Tibial nerve (tissue), 4 donors: Measurements from ENCODE around the gene TMEM138. TPM values are rescaled to one million over a fixed set of nuclear protein-coding genes. Genes with fewer than 3 reads are reported as not detected.

Experiments
- DNase-seq, 2 donors: peaks; one replicate each; pipeline ENCODE4 v3.0.0-alpha.2; 2019; ENCODE audit warnings: low spot score in 2 of 2
- H3K27ac ChIP-seq, 4 donors: fragments of 200-600 bp; sonication (generic) in 3 of 4; one replicate each; pipeline ENCODE4 v1.5.1; 2017 to 2019; ENCODE audit warnings: mild to moderate bottlenecking in 1 of 4
- H3K27me3 ChIP-seq, 2 donors: fragments of 200-600 bp; sonication (generic) in 1 of 2; one replicate each; pipeline versions ENCODE4 v1.5.1 to v1.6.0; 2017 to 2019
- H3K36me3 ChIP-seq, 3 donors: fragments of 200-600 bp; sonication (generic); one replicate each; pipeline ENCODE4 v1.5.1; 2018 to 2019
- H3K4me1 ChIP-seq, 4 donors: fragments of 200-600 bp; sonication (generic) in 3 of 4; one replicate each; pipeline ENCODE4 v1.5.1; 2017 to 2019
- H3K4me3 ChIP-seq, 4 donors: fragments of 200-600 bp; sonication (generic) in 3 of 4; one replicate each; pipeline ENCODE4 v1.5.1; 2017 to 2019; ENCODE audit warnings: mild to moderate bottlenecking in 1 of 4, moderate library complexity in 1 of 4
- H3K9me3 ChIP-seq, 4 donors: fragments of 200-600 bp; sonication (generic) in 3 of 4; one replicate each; pipeline ENCODE4 v1.5.1; 2017 to 2019
- EP300 ChIP-seq, 2 donors: sonication (generic); formaldehyde crosslinking; IDR thresholded peaks; one replicate each; pipeline ENCODE4 v1.6.1; 2017; ENCODE audit warnings: antibody characterized with exemption in 2 of 2, mild to moderate bottlenecking in 1 of 2
- POLR2A ChIP-seq, 2 donors: fragments of 450-650 bp; IDR thresholded peaks; one replicate each; pipeline ENCODE4 v1.6.1; 2017; ENCODE audit warnings: antibody characterized with exemption in 2 of 2, mild to moderate bottlenecking in 2 of 2, moderate library complexity in 2 of 2
- WGBS, 2 donors: methylation state at CpG; one replicate each; pipeline ENCODE4 v1.1.5; 2018; 5-methylcytosine and 5-hydroxymethylcytosine counted together
- total RNA-seq, 4 donors: library from RNA; depleted of rRNA; stranded (reverse); fragments of >200 nt; gene quantifications; one replicate each; pipeline ENCODE4 v1.1.0, GENCODE V29; 2016
- TF ChIP-seq, protein P1 (sequence below), 5 experiments: fragments of 200-600 bp in 3 of 5; fragments of 450-650 bp in 2 of 5; sonication (generic) in 3 of 5; IDR thresholded peaks; one replicate each; pipeline ENCODE4 v1.5.1; 2016 to 2019; ENCODE audit warnings: antibody characterized with exemption in 5 of 5, mild to moderate bottlenecking in 3 of 5, moderate library complexity in 2 of 5

The TMEM138 gene
- total RNA-seq, 4 donors from 2014 or later, result 20.5 to 31.4 (median 26.9) TPM

DNA sequence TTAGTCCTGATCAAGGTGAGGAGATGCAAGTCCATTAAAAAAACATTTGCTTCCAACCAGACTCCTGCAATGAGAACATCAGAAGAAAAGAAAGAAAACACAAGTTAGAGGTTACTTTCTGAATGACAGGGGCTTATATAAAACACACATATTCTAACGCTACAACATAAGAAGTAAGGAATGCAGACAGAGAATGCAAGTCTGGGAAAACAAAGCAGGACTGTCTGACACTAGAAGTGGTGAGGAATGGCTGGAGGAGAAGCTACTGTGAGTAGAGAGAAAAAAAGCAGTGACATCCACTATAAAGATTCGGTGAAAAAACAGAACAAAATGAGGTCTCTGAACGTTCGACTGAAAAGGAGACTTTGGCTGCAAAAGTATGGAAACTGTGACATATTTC lies 42.5 kb downstream of the TMEM138 start:
- Histone ChIP-seq H3K36me3 (peaks cover 4 to 81% (median 37%) of the 10 kb centered on the region in 3 donors), H3K4me3 (no peak overlapping the region), H3K9me3 (no peaks in the 10 kb centered on the region), H3K27me3 (no peaks in the 10 kb centered on the region), H3K4me1 (peaks cover 0 to 33% (median 6%) of the 10 kb centered on the region in 4 donors), H3K27ac (peak overlapping the region in 3 of 4 donors; percentile 58 to 85 (median 81))
- DNase-seq, result no peak
- 43 to 58% methylated on average over 4 of the region's 4 CpGs for WGBS, 2 donors
- TF ChIP-seq POLR2A (IDR thresholded peaks at IDR 0.05), result no peak
- TF ChIP-seq, protein P1, sequence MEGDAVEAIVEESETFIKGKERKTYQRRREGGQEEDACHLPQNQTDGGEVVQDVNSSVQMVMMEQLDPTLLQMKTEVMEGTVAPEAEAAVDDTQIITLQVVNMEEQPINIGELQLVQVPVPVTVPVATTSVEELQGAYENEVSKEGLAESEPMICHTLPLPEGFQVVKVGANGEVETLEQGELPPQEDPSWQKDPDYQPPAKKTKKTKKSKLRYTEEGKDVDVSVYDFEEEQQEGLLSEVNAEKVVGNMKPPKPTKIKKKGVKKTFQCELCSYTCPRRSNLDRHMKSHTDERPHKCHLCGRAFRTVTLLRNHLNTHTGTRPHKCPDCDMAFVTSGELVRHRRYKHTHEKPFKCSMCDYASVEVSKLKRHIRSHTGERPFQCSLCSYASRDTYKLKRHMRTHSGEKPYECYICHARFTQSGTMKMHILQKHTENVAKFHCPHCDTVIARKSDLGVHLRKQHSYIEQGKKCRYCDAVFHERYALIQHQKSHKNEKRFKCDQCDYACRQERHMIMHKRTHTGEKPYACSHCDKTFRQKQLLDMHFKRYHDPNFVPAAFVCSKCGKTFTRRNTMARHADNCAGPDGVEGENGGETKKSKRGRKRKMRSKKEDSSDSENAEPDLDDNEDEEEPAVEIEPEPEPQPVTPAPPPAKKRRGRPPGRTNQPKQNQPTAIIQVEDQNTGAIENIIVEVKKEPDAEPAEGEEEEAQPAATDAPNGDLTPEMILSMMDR (IDR thresholded peaks at IDR 0.05), result no peak
- no peak for TF ChIP-seq EP300 (IDR thresholded peaks at IDR 0.05)

DNA sequence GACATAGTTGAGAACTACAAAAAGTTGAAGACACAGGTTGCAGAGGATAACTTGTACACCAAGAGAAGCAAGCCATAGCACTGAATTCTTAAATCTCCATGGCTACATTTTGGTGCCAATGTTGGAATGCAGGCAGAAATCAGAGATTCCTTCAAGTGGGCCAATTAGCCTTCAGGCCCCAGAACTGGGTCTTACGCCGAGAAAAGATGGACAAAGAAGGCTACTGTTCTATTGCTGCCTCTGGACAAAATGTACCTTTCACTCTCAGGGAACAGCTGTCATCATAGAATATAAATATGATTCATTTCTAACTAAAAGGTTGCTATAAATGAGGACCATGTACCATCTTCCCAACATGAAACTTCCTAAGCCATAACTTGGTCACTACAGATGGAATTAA lies 43.9 kb downstream of the TMEM138 start:
- Histone ChIP-seq H3K4me1 (peaks cover 0 to 33% (median 6%) of the 10 kb centered on the region in 4 donors), H3K27me3 (no peaks in the 10 kb centered on the region), H3K9me3 (no peaks in the 10 kb centered on the region), H3K36me3 (peaks cover 4 to 87% (median 37%) of the 10 kb centered on the region in 3 donors), H3K4me3 (no peak overlapping the region), H3K27ac (peak overlapping the region in 2 of 4 donors; percentile 81 to 85)
- WGBS, 2 donors, result 44 to 55% methylated on average over 2 of the region's 2 CpGs
- DNase-seq, result no peak
- TF ChIP-seq, protein P1 (IDR thresholded peaks at IDR 0.05), result no peak
- TF ChIP-seq POLR2A (IDR thresholded peaks at IDR 0.05) (no peak), EP300 (IDR thresholded peaks at IDR 0.05) (peak in 1 of 2 donors; percentile 13)

DNA sequence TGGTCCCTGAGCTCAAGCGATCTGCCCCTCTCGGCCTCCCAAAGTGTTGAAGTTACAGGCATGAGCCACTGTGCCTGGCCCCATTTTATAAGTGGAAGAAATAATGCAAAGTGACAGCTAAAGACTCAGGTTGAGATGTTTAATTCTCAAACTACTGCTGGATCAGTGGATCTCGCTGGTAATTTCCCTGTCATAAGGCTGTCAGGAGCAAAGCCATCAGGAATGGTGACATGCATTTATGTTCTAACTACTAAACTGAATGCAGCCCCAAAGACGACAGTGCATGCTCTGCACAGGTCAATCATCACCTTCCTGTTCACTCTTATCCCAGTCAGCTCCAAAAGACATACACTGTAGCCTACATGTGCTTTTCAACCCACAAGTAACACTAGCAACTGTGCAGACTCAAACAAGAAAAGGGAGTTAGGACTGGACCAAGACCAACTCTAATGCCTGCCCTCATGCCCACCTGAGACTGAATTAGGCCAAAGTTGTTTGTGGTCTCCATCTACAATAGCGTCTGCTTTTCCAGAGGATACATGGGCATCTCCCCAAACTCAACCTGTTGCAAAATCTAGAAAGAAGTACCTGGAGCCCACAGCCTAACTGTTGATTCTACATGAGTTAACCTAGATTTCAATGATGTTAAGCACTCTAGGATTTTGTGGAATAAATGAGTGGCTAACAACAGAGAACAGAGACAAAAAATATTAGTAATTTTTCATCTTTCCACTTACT lies 45.0 kb downstream of the TMEM138 start:
- H3K36me3 ChIP-seq, result peaks cover 4 to 95% (median 41%) of the 10 kb centered on the region in 3 donors
- 88 to 94% methylated on average over 5 of the region's 5 CpGs for whole genome bisulfite sequencing, 2 donors
- no peaks in the 10 kb centered on the region for H3K9me3 ChIP-seq
- no peak for DNase-seq
- TF ChIP-seq EP300 (IDR thresholded peaks at IDR 0.05) (no peak), POLR2A (IDR thresholded peaks at IDR 0.05) (no peak)
- no peaks in the 10 kb centered on the region for H3K27me3 ChIP-seq
- no peak overlapping the region for H3K4me3 ChIP-seq
- H3K27ac ChIP-seq, result peak overlapping the region in 2 of 4 donors; percentile 81 to 85
- H3K4me1 ChIP-seq, result peaks cover 0 to 33% (median 6%) of the 10 kb centered on the region in 4 donors

DNA sequence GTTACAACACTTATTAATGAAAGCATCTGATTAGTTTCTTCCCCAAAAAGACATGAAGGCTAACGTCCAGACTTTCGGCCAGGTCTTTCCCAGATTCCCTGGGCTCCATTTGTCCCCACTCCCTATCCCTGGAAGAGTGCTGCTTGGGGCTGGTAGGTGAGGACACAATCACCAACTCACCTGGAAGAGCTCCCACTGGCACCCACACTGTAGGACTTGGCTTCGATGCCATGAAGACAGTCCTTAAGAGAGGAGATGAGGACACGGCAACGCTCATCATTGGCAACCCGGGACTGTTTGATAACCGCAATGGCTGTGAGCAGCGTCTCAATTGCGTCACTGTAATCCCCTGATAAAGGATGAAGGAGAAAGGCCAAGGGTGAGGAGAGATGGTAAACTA lies 49.4 kb downstream of the TMEM138 start:
- H3K36me3 ChIP-seq, result peaks cover 4 to 99% (median 33%) of the 10 kb centered on the region in 3 donors
- WGBS, 2 donors, result 84 to 87% methylated on average over 9 of the region's 9 CpGs
- TF ChIP-seq, protein P1 (IDR thresholded peaks at IDR 0.05), result no peak
- TF ChIP-seq POLR2A (IDR thresholded peaks at IDR 0.05) (no peak), EP300 (IDR thresholded peaks at IDR 0.05) (no peak)

DNA sequence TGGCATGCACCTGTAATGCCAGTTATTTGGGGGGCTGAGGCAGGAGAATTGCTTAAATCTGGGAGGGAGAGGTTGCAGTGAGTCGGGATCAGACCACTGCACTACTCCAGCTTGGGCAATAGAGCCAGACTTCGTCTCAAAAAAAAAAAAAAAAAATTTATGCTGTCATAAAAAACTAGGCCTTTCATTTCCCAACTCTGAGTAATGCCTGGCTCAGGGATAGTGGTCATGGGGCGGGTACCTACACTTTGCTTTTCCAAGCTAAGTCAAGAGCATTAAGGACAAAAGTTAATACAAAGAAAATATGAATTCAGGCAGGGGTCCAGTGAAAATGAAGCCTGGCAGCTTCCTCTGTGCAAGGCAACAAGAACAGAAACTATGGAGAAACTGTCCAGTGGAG lies 51.3 kb downstream of the TMEM138 start:
- Histone ChIP-seq H3K4me3 (no peak overlapping the region), H3K4me1 (peaks cover 0 to 16% (median 0%) of the 10 kb centered on the region in 4 donors), H3K36me3 (peaks cover under 1 to 100% (median 36%) of the 10 kb centered on the region in 3 donors), H3K27me3 (no peaks in the 10 kb centered on the region), H3K27ac (no peak overlapping the region), H3K9me3 (no peaks in the 10 kb centered on the region)
- WGBS, 2 donors, result 73 to 74% methylated on average over 3 of the region's 3 CpGs
- DNase-seq, result no peak
- TF ChIP-seq POLR2A (IDR thresholded peaks at IDR 0.05), result no peak
- TF ChIP-seq, protein P1 (IDR thresholded peaks at IDR 0.05), result no peak
- TF ChIP-seq EP300 (IDR thresholded peaks at IDR 0.05), result no peak

More for the DNA sequence above, 49.4 kb downstream of the TMEM138 start:
- no peaks in the 10 kb centered on the region for H3K9me3 ChIP-seq
- H3K4me3 ChIP-seq, result no peak overlapping the region
- no peak for DNase-seq
- H3K4me1 ChIP-seq, result peaks cover 0 to 2% (median 0%) of the 10 kb centered on the region in 4 donors
- no peak overlapping the region for H3K27ac ChIP-seq
- H3K27me3 ChIP-seq, result no peaks in the 10 kb centered on the region
